Fibroblast of skin of left biceps (primary cell): Measurements from ENCODE around the gene PRR20G.
"Not testable (repeated sequence)": the region's sequence is repeated elsewhere in the genome, so short reads cannot be mapped to it uniquely, and the experiment has no call there.

Source experiments
- DNase-seq, 2 experiments: peaks; one replicate each; pipeline ENCODE4 v3.0.0-alpha.2; 2013; ENCODE audit warnings: low read depth in 2 of 2

PRR20G gene

DNA sequence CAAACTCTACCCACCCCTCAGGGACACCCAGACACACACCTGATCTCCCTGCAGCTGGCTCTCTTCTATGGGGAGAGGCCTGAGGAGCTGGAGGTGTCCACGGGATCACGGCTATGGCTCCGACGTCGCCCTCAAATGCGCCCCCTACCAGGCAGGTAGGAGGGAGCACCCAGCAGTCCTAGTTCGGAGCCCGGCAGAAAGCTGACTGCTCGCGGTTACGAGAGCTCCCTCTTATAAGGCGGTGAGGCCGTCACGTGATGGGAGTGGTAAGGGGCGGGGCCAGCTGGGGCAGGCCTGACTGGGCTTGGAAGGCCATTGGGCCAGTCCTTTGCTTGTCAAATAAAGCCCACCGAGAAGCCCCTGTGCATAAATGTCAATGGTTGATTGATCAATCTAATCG lies at the start of gene PRR20G:
TSS of gene PRR20G (minus strand) at position 207 of the 400 bp plus-strand sequence. CDS start 681 bp downstream, outside the sequence.
- no peak for DNase-seq

DNA sequence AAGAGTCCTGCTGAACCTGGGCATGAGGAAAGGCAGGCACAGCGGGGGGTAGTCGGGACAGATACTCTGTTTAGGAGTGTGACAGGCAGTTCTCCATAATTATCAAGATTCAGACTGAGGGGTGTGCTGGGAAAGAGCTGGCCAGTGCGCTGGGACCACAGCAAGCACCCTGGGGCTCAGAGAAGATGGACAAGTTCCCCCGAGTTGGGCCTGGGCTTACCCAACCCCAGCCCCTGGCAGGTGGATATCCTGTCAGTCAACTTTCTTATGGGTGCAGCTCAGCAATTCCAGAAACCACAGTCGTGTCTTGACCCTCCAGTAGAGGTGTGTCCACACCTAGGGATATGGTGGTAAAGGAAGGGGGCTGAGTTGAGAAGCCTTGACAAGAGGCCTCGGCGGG lies 49.2 kb upstream of the PRR20G start:
- no peak for DNase-seq

DNA sequence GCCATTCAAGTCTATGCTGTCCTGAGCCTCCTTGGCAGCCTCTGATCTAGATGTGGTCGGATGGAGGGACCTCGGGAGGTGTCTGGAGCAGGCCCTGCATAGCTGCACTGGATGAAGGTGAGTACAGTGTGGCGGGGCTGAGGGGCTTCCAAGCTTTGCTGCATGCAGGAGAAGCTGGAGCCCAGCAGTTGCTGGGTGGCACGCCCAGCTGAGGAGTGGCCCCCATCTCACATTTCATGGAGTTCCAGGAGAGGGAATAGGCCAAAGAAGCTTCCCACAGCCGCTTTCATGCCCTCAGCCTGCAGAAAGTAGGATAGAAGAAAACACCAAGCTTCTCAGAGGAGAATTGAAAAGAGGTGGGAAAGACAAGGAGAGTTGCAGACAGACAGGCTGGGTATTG lies 48.3 kb upstream of the PRR20G start:
- DNase-seq, result no peak

DNA sequence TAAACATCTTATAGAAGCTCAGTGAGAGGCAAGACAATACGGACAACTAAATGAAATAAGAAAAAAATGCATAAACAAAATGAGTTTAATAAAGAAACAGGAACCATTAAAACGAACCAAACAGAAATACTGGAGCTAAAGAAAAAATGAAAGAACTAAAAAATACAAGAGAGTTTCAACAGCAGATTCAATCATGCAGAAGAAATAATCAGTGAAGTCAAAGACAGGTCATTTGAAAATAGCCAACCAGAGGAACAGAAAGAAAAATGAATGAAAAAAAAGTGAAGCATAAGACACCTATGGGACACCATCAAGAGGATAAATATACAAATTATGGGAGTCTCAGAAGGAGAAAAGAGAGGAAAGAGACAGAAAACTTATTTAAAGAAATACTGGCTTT lies 42.5 kb upstream of the PRR20G start:
- DNase-seq, result no peak

DNA sequence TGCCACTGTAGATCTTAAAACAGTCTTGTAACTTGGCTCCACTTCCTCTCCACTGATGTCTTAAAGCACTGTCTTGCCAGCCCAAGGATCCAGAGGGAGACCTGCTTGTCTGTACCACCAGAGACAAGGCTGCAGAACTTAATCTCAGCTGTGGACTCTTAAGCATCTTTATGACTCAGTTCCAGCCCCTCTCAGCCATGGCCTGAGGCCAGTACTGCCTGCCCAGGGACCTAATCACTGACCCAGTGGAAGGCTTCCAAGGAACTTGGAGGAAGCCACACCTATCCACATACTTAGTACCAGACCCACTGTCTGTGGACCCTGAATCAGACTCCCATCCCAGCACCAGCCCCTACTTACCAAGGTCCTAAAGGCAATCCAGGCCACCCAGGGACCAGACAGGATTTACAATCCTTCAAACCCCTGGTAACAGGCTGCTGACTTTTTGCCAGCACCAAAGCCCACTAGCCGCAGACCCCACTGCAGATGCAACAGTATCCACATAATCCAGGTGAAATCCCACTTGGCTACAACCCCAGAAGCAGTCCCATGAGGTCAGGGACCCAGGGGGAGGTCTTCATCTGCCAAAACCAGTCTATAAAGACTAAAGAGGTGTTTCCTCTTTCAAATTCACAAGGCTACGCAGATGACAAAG lies 41.9 kb upstream of the PRR20G start:
- no peak for DNase-seq

DNA sequence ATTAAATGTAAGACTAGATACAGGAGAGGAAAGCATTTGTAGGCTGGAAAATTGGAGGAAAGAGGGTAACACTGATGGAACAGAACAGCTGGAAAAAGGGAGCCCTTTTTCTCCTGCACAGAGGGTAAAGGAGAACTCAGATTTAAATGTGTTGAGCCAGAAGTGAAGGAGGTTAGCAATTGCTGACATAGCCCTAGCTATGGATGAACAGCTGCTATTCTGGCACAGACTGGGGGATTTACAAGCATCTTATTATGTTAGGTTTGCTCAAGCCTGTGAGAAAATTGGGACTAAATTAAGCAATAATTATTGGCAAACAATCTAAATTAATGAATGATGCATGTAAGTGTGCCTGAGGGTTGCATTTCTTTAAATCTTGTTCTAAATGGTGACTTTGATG lies 40.6 kb upstream of the PRR20G start:
- no peak for DNase-seq

DNA sequence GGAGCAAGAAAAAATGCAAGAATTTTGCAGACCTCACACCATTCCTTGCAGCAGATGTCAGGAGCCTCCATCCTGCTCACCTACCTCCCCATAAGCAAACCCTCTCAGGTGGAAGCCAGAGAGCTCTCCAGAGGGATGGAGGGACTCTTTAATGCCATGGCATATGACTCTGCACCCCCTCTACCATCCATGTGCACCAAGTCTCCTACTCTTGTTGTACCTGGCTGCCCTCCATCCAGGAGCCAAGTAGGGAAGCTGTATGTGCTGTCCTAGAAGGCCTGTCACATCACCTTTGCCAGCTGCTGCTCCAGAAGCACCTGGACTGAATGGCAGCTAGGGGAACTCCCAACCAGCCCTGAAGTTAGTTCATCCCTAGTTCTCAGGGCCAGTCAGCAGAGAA lies 38.5 kb upstream of the PRR20G start:
- no peak for DNase-seq

DNA sequence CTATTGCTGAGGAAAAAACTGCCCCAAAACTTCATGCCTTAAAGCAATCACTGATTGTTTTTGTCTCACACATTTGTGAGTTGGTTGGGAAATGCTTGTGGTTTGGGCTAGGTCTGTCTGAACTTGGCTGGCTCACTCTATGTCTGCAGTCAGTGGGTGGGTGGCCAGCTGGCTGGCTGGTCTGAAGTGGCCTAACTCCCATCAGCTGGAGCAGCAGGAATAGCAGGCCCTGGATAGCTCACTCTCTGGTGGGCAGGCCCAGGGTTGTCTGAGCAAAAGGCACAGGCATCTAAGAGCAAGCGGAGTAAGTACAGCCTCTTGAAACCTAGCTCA lies 37.7 kb upstream of the PRR20G start:
- no peak for DNase-seq

DNA sequence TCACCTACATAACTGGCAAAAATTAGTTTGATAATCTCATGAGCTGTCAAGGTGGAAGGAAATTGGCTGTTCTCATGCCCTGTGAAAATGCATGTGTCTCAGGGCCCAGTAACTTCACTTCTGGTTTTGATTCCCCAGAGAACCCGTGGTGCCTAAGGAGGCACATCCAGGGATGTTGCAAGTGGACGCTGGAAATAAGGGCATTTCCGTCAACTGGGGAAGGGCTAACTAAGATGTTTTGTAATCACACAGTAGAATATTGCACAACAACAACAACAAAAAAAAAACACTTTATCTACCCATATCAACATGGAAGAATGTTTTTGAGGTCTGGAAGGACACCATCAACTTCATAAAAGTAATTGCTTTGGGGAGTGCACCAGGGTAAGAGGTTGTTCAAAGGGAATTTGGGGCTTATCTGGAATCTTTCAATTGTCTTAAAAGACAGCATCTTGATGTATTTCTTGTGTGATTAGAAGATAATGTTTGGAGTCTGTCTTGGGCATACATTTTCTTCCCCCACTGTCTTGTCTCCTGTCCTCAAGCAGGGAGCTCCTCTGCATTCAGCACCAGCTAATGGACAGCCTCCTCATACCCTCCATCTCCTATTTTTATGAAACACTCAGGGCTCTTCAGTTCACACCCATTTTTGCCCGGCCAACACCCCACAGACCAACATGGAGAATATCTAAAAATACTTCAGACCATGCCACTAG lies 37.2 kb upstream of the PRR20G start:
- no peak for DNase-seq

DNA sequence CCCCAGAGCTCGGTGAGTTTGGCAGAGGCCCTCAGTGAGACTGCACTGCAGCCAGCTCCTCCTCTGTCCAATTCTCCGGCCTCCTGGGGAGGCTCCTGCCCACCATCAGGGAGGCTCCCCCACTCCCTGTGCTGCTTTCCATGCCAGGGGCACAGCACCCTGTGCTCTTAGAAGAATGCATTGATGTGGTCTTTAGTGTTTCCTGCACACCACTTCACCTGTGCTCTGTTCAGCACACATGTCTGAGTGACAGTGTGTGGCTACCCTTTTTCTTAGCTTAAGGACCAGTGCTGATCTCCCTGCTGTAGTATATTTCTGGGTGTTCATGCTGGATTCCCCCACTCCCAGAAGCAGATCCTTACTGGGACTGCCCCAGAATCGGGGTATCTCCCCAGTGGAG lies 36.2 kb upstream of the PRR20G start:
- DNase-seq, result no peak

DNA sequence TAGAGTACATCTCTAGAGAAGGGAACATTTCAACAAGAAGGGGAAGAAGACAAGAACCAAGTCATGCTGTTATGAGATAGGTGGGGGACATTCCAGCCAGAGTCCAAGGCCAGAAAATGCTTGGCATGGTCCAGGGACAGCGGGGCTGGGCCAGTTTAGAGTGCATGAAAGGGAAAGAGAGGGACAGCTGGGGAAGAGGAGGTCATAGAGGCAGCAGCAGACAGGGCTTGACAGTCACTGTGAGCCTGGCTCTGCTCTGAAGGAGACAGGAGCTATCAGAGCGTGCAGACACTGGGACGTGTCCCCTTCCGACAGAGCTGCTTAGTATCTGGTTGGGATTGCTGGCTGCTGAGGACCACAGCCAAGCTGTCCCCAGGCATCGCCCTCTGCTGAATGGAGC lies 35.7 kb upstream of the PRR20G start:
- no peak for DNase-seq

DNA sequence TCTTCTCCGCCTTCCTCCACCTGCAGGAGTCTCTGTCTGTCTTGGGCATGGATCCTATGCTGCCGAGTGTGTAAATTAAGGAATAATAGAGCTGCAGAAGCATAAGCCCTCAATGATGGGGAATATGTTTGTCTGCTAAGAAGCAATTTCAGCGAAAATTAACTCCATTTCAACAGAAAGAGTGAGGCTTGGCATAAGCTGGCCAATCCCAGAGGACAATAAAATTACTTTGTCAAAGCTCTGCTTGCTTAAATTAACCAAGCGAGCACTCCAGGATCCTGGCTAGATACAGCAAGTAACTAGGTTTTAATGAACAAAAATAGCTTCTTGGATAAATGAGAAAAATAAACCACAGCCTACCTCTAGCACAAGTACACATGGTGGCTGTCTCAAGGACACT lies 33.5 kb upstream of the PRR20G start:
- no peak for DNase-seq

DNA sequence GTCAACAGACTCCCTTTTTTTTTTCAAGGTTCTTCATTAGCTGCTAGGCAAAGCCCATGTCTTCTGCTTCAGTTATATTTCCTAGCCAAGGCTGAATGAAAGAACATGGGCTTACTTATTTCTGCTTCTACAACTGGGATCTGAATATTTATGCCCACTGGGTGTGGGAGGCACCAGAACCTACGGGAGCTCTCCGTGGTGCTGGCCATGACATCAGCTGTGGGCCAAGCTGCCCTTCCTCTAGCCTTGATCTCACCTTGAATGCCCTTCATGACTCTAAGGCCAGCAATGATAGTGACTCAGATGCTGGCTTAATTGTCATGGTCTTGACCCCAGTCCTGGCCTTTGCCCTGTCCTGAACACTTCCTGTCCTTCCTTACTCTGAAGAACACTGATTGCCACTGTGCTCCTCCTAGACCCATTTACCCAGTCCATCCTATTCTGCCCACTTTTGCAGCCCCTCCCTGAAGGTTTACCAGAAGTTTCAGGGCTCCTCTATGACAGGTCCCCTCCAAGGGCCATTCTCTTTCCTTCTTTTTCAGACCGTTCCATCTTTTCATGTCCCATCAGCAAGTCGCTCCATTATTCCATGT lies 32.8 kb upstream of the PRR20G start:
- no peak for DNase-seq

DNA sequence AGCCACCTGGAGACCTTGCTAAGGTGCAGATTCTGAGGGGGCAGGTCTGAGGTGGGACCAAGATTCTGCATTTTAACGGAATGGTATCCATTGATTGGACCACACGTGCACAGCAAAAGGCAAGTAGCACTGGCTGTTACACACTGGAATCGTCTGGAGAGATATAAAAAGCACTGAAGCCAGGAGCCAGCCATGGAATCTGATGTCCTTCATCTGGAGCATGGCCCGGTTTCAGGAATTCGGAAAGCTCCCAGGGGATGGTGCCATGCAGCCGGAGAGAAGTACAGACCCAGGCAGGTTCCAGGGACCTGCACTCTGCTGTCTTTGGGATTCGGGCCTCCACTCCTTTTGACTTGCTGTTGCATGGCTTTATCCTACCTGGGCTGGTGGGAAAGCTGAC lies 28.8 kb upstream of the PRR20G start:
- DNase-seq, result no peak

DNA sequence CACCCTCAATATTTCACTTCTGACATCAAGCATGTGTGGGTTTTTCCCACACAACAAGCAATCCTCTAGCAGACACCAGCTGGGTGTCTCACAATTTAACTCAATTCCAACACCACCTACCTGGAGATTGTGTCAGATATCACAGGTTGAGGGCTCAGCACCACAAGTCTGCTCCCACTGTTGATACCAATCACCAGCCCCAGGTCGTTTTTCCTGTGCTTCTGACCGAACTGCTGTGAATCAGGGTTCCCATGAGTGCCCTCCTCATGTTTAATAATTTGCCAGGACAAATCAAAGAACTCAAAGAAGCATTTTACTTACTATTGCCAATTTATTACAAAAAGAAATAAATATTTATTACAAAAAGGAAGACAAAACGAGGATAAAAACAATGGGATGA lies 25.0 kb upstream of the PRR20G start:
- no peak for DNase-seq

DNA sequence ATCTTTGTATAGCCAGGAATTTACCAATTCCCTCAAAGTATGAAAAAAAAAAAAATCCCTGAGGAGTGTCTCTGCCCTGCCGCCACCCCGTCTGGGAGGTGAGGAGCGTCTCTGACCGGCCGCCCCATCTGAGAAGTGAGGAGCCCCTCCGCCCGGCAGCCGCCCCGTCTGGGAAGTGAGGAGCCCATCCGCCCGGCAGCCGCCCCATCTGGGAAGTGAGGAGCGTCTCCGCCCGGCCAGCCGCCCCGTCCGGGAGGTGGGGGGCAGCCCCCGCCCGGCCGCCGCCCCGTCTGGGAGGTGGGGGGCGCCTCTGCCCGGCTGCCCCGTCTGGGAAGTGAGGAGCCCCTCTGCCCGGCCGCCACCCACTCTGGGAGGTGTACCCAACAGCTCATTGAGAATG lies 21.0 kb upstream of the PRR20G start:
- DNase-seq, result not testable (repeated sequence)

DNA sequence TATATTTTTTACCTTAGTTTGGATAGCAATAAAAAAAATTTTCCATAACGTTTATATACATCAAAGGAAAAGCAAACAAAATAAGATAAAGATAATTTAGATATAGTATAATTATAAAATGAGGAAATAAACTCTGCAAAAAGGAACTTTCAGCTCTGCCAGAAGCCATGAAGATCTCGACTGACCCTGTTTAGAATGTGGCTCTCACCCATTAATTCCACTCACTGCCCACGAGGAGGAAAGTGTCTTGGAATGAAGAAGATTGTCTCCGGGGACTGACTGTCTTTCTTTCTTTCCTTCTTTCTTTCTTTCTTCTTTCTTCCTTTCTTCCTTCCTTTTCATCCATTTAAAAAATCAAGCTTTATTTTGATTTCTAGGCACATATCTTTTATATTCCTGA lies 20.1 kb upstream of the PRR20G start:
- DNase-seq, result no peak

DNA sequence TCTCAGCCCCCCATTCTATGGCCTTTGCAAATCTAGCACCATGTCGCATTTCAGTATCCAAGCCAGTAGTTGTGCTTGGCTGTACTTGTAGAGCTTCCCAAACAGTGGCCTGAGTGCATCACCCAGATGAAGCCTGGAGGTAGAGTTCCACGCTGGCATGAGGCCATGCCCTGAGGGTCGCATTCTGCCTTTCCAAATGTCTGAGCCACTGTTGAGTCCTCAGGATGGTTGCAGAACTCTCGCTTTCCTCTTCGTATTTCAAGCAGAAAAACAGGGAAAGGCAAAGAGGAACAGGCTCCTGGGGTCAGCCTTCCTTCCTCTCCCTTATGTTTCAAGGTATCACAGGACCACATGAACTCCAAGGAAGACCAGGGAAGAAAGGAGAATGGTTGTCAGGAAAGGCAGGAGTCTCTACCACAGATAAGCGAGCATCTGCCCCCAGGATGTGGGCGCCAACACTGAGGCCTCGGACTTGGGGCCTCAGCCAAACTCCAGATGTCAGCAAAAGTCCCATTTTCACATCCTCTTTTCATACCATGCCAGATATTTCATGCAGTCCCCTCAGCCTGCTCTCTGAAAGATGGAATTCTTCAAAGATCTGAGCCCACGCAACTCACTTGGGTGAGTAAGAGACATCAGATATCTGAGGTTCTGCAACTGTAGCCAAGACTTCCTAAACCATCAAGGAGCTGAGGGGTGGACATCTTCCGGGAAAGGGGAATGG lies 19.4 kb upstream of the PRR20G start:
- DNase-seq, result no peak

DNA sequence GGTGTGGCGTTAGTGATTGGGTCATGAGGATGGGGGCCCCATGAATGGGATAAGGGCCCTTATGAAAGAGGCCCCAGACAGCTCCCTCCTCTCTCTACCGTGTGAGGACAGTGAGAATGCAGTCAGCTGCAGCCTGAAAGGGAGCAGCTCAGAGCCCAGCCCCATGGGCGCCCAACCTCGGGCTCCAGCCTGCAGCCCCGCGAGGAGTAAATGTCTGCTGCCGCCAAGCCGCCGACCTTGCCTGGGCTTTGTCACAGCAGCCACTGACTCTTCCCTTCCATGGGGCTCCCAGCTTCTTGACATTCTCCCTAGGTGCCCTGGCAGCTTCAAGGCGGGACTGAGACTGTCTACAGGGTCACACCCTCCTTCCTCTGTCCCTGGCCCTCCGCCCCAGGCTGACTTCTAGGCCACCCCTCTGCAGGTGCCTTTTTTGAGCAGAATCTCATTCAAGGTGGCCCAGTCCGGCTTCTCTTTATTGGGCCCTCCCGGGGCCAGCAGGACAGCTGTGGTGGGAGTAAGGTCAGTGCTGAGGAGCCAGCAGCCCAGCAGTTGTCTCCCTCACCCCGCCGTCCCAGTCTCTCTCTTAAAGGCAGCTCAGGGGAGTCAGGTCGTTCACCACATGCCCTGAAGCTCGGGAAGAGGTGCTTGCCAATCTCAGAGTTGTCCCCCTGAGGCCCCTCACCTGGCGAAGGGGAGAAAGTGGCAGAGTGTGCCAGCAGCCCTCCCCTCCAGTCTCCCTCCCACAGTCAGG lies 18.7 kb upstream of the PRR20G start:
- no peak for DNase-seq

DNA sequence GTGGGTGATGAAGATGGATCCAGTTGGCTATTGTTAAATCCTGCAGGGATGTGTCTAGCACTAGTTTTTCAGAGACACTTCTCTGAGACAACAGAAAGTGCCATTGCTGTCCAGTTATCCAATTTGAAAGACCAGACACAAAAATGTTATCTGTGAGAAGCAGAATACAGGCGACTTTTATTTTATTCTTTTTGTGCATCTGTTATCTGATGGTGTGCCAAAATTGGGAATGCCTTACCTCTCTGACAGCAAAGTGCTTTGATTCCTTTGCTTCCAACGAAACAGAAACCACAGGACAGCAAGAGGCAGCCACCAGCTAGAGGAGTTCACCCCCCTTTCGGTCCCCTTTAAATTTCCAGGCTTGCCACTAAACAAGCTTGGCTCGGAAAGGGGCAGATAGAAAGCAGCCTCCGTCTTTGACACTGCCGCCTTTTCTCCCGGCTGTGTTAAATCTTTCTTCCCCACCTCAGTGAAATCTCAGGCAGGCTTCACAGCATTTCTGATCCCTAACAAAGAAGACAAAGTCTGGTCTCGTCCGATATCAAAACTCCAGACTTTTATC lies 17.7 kb upstream of the PRR20G start:
- DNase-seq, result no peak

DNA sequence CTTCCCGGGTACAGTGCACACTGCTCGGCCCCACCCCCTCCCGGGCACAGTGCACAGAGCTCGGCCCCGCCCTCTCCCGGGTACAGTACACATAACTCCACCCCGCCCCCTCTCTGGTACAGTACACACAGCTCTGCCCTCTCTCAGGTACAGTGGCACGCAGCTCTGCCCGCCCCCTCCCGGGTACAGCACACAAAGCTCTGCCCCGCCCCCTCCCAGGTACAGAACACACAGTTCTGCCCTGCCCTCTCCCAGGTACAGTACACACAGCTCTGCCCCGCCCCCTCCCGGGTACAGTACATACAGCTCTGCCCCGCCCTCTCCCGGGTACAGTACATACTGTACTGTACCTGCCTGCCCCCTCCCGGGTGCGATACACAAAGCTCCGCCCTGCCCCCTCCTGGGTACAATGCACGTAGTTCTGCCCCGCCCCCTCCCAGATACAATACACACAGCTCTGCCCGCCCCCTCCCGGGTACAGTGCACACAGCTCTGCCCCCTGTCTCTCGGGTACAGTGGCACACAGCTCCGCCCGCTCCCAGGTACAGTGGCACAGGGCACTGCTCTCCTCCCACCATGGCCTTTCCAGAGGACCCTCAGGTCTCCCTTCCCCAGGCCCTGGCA lies 16.4 kb upstream of the PRR20G start:
- DNase-seq, result no peak
